GM12878 (cell line): Measurements from ENCODE around the gene MEGF11.

Experiments used
- MYC ChIP-seq: IDR thresholded peaks from 2 replicates; pipeline ENCODE4 v1.6.1; 2011; ENCODE audit warnings: mild to moderate bottlenecking, low read length, moderate library complexity, inconsistent platforms; ENCODE audit not compliant: insufficient read depth, insufficient replicate concordance, insufficient read length, severe bottlenecking
- RCOR1 ChIP-seq: conservative IDR thresholded peaks from 2 replicates; pipeline ENCODE4 v1.6.1; 2012; ENCODE audit warnings: low read depth, low read length, improper control_type of control experiment

- TF ChIP-seq MYC (no peak), RCOR1 (no peak)
Observed at GRCh38 chr15:66017792-66018487, 235.6 kb downstream of the MEGF11 start.
